ENCODE measurements around the gene ETV2. TPM values are rescaled to one million over a fixed set of nuclear protein-coding genes. Genes with fewer than 3 reads are reported as not detected.

Gene ETV2
- total RNA-seq, 3 donors from 2014 or later: 0.16 to 1.2 (median 0.56) TPM

DNA sequence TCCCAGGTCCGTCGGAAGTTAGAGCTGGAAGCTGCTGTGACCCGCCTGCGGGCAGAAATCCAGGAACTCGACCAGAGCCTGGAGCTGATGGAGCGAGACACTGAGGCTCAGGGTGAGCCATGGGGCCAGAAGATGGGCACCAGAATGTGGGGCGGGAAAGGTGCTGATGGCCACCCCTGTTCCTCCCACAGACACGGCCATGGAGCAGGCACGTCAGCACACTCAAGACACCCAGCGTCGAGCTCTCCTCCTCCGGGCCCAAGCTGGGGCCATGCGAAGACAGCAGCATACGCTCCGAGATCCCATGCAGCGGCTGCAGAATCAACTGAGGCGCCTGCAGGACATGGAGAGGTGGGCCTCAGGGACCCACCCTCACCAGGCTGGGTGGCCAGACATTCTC is 26.5 kb upstream of the ETV2 start:
- peaks cover 12% of the 10 kb centered on the region for H3K4me1 Mint-ChIP-seq (ENCODE audit: low read depth)
- H3K27me3 Mint-ChIP-seq (ENCODE audit: low read depth): no peaks in the 10 kb centered on the region
- no peaks in the 10 kb centered on the region for H3K9me3 Mint-ChIP-seq
- H3K36me3 Mint-ChIP-seq (ENCODE audit: insufficient read depth): peaks cover 4% of the 10 kb centered on the region
- H3K4me3 Mint-ChIP-seq: no peak overlapping the region
- ATAC-seq (no peak), DNase-seq (no peak)

DNA sequence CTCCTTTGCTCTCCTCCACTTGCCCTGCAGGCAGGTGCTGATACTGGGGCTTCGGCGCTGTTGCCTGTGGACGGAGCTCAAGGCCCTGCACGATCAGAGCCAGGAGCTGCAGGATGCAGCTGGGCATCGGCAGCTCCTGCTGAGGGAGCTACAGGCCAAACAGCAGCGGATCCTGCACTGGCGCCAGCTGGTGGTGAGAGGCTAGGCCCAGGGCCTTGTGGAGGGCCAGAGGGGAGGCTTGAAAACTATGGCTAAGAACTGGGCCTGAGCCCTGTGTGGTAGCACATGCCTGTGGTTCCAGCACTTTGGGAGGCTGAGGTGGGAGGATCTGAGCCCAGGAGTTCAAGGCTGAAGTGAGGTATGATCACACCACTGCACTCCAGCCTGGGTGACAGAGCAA is 22.7 kb upstream of the ETV2 start:
- Mint-ChIP-seq H3K27me3 (ENCODE audit: low read depth) (no peaks in the 10 kb centered on the region), H3K4me1 (ENCODE audit: low read depth) (no peaks in the 10 kb centered on the region), H3K4me3 (no peak overlapping the region), H3K9me3 (no peaks in the 10 kb centered on the region), H3K36me3 (ENCODE audit: insufficient read depth) (peaks cover 12% of the 10 kb centered on the region)
- no peak for DNase-seq
- no peak for ATAC-seq

DNA sequence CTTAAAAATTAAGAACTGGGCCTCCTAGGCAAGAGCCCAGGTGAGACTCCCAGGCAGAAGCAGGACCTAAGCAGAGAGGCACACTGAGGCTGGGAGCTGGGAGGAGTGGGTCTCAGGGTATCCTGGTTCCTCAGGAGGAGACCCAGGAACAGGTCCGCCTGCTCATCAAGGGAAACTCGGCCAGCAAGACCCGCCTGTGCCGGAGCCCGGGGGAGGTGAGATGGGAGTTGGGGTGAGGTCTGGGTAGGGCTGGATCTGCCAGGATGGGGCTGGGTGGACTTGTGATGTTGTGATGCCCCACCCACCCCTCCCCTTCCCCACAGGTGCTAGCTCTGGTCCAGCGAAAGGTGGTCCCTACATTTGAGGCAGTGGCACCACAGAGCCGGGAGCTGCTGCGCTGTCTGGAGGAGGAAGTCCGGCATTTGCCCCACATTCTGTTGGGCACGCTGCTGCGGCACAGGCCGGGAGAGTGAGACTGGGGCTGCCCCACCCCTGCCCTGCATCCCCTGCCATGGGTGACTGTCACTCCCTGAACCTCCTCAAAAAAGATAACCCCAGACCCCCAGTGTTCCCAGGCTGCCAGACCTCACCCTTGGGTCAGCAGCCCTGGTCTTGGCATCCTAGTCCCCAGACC is 22.1 kb upstream of the ETV2 start:
- Mint-ChIP-seq H3K4me1 (ENCODE audit: low read depth) (no peaks in the 10 kb centered on the region), H3K27me3 (ENCODE audit: low read depth) (no peaks in the 10 kb centered on the region), H3K36me3 (ENCODE audit: insufficient read depth) (peaks cover 12% of the 10 kb centered on the region), H3K4me3 (no peak overlapping the region), H3K9me3 (no peaks in the 10 kb centered on the region)
- DNase-seq (no peak), ATAC-seq (no peak)

DNA sequence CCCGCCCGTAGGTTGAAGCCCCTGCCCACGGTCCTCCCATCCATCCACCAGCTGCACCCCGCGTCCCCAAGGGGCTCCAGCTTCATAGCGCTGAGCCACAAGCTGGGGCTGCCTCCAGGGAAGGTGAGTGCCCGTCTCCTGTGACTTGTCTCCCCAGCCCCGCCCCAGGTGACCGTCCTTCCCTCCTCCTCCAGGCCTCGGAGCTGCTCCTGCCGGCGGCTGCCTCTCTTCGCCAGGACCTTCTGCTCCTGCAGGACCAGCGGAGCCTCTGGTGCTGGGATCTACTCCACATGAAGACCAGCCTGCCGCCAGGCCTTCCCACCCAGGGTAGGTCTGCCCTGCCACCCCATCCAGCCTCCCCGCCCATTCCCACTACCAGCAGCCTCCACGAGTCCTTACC is 21.5 kb upstream of the ETV2 start:
- H3K4me1 Mint-ChIP-seq (ENCODE audit: low read depth): no peaks in the 10 kb centered on the region
- no peaks in the 10 kb centered on the region for H3K27me3 Mint-ChIP-seq (ENCODE audit: low read depth)
- DNase-seq (no peak), ATAC-seq (no peak)
- H3K36me3 Mint-ChIP-seq (ENCODE audit: insufficient read depth): peaks cover 12% of the 10 kb centered on the region
- H3K4me3 Mint-ChIP-seq: no peak overlapping the region
- H3K9me3 Mint-ChIP-seq: no peaks in the 10 kb centered on the region

DNA sequence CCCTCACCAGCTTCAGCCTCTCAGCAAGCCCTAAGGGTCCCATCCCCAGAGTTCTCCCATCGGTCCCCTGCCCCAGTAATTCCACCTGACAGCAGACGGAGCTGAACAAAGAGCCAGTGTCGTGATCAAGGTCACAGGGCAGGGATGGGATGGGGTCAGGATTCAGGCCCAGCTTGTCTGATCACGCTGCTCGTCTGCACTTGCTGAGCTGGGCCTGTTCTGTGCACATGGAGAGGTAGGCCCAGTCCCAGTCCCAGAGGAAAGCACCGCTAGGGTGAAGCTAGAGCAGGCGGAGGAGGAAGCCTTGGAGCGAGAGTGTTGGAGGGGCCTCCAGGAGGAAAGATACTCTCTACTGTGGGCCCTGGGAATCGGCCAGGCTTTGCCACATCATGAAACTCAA is 19.8 kb upstream of the ETV2 start:
- Mint-ChIP-seq H3K4me1 (ENCODE audit: low read depth) (no peaks in the 10 kb centered on the region), H3K9me3 (no peaks in the 10 kb centered on the region), H3K36me3 (ENCODE audit: insufficient read depth) (peaks cover 8% of the 10 kb centered on the region), H3K27me3 (ENCODE audit: low read depth) (no peaks in the 10 kb centered on the region), H3K4me3 (no peak overlapping the region)
- DNase-seq (no peak), ATAC-seq (no peak)

DNA sequence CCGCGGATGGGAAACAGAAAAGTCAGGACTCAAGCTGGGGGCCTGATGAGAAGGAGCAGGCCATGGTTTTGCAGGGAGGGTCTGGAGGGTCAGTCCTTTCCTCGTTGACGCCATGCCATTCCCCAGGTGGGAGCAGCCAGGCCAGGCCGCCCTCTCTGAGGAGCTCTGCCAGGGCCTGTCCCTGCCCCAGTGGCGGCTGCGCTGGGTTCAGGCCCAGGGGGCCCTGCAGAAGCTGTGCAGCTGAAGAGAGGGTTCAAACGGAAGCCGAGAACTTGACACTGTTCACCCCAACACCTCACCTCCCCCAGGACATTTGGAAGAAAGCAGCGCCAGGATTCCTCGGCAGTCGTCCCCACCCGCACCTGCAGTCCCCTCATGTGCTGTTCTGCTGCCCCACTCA is 18.8 kb upstream of the ETV2 start:
- ATAC-seq (no peak), DNase-seq (no peak)
- no peaks in the 10 kb centered on the region for H3K27me3 Mint-ChIP-seq (ENCODE audit: low read depth)
- H3K9me3 Mint-ChIP-seq: no peaks in the 10 kb centered on the region
- no peak overlapping the region for H3K4me3 Mint-ChIP-seq
- no peaks in the 10 kb centered on the region for H3K4me1 Mint-ChIP-seq (ENCODE audit: low read depth)
- peaks cover 8% of the 10 kb centered on the region for H3K36me3 Mint-ChIP-seq (ENCODE audit: insufficient read depth)

DNA sequence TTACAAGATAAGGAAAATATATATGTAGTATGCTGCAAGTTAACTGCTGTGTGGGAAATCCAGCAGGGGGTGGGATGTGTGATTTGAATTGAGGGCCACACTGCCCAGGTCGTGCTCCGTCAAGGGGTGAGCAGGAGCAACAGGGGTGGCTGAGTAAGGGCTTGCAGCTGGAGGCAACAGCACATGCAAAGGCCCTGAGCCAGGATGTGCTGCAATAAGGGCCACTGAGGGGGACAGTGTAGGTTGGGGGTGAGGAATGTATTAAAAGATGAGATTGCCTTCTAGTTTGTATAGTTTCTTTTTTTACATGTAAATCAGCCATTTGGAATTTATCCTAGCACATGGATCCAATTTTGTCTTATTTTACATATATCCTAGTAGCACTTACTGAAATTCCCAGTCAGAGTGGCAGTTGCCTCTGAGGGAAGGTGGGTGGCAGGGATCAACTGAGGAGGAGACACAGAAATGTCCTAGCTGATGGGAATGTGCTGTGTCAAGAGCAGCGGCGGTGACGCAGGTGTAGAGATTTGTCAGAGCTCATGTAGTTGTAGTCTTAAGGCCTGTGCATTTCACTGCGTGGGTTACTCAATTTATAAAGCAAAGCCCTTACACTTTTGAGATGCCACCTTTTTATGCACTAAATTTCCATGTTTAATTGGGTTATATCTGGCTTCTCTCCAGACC is 18.1 kb upstream of the ETV2 start:
- no peak overlapping the region for H3K4me3 Mint-ChIP-seq
- peaks cover 8% of the 10 kb centered on the region for H3K36me3 Mint-ChIP-seq (ENCODE audit: insufficient read depth)
- peaks cover 4% of the 10 kb centered on the region for H3K4me1 Mint-ChIP-seq (ENCODE audit: low read depth)
- ATAC-seq (no peak), DNase-seq (no peak)
- H3K9me3 Mint-ChIP-seq: no peaks in the 10 kb centered on the region
- H3K27me3 Mint-ChIP-seq (ENCODE audit: low read depth): no peaks in the 10 kb centered on the region

DNA sequence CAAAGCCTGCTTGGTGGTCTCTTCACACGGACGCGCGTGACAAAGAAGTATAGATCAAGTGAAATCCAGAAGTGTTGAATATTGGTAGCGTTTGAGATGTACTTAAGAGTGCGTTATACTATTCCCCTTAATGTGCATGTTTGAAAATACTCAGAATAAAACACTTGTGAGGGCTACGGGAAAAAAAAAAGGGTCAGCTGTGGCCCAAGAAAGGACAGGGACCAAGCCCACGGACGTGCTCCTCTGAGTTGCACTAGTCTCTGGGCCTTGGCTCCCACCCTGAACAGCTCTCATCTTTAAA is 13.3 kb upstream of the ETV2 start:
- peaks cover 17% of the 10 kb centered on the region for H3K36me3 Mint-ChIP-seq (ENCODE audit: insufficient read depth)
- H3K27me3 Mint-ChIP-seq (ENCODE audit: low read depth): no peaks in the 10 kb centered on the region
- H3K9me3 Mint-ChIP-seq: no peaks in the 10 kb centered on the region
- ATAC-seq: no peak
- peak overlapping the region; percentile 100 for H3K4me3 Mint-ChIP-seq
- peaks cover 15% of the 10 kb centered on the region for H3K4me1 Mint-ChIP-seq (ENCODE audit: low read depth)
- no peak for DNase-seq

DNA sequence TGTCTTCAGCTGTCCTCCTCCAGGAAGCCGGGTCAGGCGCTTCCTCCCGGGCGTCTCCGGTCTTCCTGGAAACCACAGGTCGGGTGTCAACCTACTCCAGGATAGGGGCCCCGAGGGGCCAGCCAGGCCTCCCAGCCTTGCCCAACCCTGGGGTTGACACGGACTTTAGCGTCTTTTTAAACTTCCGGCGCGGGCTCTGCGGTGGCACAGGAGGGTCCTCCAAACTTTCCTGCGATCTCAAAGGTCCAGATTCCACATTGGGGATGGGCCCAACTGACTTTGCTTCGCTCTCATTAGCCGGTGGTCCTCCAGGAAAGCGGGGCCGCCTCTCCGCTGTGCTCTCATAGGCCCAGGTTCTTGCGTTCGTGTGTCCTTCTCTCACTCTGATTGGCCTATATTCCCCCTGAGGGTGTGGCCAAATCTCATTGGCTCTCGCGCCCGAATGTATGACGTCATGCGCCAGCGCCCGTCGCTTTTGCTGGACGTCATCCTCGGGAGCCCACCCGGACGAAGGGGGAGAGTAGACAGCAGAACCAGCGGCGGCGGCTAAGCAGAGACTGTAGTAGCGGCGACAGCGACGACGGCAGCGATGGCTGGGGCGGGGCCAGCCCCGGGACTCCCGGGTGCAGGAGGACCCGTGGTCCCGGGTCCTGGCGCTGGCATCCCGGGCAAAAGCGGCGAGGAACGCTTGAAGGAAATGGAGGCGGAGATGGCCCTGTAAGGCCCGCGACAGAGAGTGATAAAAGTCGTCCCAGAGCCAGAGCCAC is 12.8 kb upstream of the ETV2 start, which contains the start of gene RBM42:
Gene RBM42, plus strand, starts transcription at position 472 of the 767 bp plus-strand sequence. Its CDS starts 118 bp downstream, at position 590.
- peaks cover 17% of the 10 kb centered on the region for H3K36me3 Mint-ChIP-seq (ENCODE audit: insufficient read depth)
- ATAC-seq (peak; percentile 100), DNase-seq (peak; percentile 97)
- H3K27me3 Mint-ChIP-seq (ENCODE audit: low read depth): no peaks in the 10 kb centered on the region
- H3K4me1 Mint-ChIP-seq (ENCODE audit: low read depth): peaks cover 15% of the 10 kb centered on the region
- no peaks in the 10 kb centered on the region for H3K9me3 Mint-ChIP-seq
- peak within 1 kb of the TSS; percentile 100 for H3K4me3 Mint-ChIP-seq

DNA sequence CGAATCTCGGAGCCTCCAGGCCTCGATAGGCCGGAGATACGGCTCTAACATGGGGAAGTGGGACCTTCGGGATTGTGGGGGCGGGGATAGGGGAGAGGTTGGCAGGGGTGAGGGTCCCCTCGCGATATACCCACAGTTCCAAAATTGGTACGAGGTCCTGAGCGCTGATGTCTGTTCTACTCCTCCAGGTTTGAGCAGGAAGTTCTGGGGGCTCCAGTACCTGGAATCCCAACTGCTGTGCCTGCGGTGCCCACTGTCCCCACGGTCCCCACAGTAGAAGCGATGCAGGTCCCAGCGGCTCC is 12.3 kb upstream of the ETV2 start:
- no peak for ATAC-seq
- no peak for DNase-seq
- Mint-ChIP-seq H3K9me3 (no peaks in the 10 kb centered on the region), H3K4me3 (peak overlapping the region; percentile 100), H3K4me1 (ENCODE audit: low read depth) (peaks cover 15% of the 10 kb centered on the region), H3K36me3 (ENCODE audit: insufficient read depth) (peaks cover 17% of the 10 kb centered on the region), H3K27me3 (ENCODE audit: low read depth) (no peaks in the 10 kb centered on the region)

DNA sequence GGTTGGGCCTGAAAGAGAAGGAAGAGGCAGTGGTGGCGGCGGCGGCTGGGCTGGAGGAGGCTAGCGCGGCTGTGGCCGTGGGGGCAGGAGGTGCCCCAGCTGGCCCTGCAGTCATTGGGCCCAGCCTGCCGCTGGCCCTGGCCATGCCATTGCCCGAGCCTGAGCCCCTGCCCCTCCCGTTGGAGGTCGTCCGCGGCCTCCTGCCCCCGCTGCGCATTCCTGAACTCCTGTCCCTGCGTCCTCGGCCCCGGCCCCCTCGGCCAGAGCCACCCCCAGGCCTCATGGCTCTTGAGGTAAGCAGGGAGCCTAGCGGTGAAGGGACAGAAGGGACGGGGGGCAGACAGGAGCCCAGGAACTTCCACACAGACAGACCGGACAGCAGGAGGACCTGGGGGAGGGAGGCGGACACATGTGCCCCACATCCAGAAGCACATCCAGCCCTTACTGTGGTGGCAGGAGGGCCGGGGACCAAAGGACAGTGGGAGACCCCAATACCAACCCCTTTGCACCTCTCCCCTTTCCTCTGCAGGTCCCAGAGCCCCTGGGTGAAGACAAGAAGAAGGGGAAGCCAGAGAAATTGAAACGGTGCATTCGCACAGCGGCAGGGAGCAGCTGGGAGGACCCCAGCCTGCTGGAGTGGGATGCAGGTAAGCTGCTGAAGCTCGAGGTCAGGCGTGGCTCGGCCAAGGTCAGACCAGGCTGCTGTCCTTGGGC is 7.7 kb upstream of the ETV2 start:
- ATAC-seq: no peak
- peaks cover 33% of the 10 kb centered on the region for H3K36me3 Mint-ChIP-seq (ENCODE audit: insufficient read depth)

DNA sequence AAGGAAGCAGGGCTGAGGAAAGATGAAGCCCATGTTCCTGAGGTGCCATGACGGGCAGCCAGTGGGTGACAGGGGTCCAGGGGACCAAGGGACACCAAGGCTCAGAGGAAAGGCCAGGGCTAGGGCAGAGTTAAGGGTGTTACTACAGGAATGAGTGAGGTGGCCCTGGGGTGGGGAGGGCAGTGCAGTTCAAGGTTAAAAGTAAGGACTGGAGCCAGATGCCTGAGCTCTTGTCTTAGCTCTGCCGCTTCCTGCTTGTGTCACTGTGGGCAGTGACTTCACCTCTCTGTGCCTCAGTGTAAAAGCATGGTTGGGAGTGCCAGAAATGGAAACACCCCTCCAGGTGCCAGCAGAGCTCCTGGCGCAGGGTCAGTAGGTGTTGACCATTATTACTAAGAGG is 4.9 kb upstream of the ETV2 start:
- ATAC-seq (no peak), DNase-seq (no peak)
- Mint-ChIP-seq H3K4me3 (no peak overlapping the region), H3K36me3 (ENCODE audit: insufficient read depth) (peaks cover 25% of the 10 kb centered on the region), H3K27me3 (ENCODE audit: low read depth) (no peaks in the 10 kb centered on the region), H3K4me1 (ENCODE audit: low read depth) (peaks cover 6% of the 10 kb centered on the region), H3K9me3 (no peaks in the 10 kb centered on the region)

More for the DNA sequence above, 7.7 kb upstream of the ETV2 start:
- Mint-ChIP-seq H3K9me3 (no peaks in the 10 kb centered on the region), H3K4me1 (ENCODE audit: low read depth) (peaks cover 7% of the 10 kb centered on the region), H3K4me3 (no peak overlapping the region), H3K27me3 (ENCODE audit: low read depth) (no peaks in the 10 kb centered on the region)
- DNase-seq: no peak

DNA sequence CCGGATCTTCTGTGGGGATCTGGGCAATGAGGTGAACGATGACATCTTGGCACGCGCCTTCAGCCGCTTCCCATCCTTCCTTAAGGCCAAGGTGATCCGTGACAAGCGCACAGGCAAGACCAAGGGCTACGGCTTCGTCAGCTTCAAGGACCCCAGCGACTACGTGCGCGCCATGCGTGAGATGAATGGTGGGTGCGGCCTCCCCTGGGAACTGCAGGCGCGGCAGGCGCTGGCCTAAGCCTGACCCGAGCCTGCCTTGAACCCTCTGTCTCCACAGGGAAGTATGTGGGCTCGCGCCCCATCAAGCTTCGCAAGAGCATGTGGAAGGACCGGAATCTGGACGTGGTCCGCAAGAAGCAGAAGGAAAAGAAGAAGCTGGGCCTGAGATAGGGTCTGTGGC is 4.4 kb upstream of the ETV2 start:
- Mint-ChIP-seq H3K4me3 (no peak overlapping the region), H3K36me3 (ENCODE audit: insufficient read depth) (peaks cover 20% of the 10 kb centered on the region), H3K27me3 (ENCODE audit: low read depth) (no peaks in the 10 kb centered on the region), H3K4me1 (ENCODE audit: low read depth) (peaks cover 8% of the 10 kb centered on the region), H3K9me3 (no peaks in the 10 kb centered on the region)
- DNase-seq (no peak), ATAC-seq (no peak)

DNA sequence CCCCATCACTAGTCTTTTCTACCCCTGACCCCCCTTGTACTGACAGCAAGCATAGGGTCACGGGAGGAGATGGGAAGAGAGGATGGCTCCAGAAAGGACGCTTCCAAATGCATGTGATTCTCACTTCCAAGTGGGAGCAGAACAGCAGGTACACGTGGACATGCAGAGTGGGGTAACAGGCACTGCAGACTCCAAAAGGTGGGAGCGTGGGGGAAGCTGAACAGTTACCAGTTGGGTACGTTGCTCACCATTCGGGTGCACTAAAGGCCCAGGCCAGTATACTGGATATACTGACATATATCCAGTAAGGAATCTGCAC is 2.3 kb upstream of the ETV2 start:
- Mint-ChIP-seq H3K27me3 (ENCODE audit: low read depth) (no peaks in the 10 kb centered on the region), H3K4me3 (no peak overlapping the region)

DNA sequence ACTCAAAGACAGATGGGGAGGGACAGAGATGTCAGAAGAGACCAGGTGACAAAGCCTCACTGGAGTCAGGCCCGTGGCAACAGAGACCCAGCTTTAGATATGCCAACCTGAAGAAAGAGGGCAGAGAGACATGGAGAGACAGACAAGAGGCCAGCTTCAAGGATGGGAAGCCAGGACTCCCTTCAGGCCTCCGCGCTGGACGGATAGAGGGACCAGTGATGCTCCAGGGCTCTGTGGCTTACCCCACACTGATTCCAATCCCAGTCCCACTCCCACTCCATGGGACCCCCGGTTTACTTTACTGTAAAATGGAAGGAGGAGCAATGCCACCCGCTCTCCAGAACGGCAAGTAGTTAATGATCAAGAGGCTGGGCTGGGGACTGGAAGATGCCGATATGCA is 1.7 kb upstream of the ETV2 start:
- DNase-seq (no peak), ATAC-seq (no peak)
- Mint-ChIP-seq H3K36me3 (ENCODE audit: insufficient read depth) (peaks cover 16% of the 10 kb centered on the region), H3K4me3 (no peak overlapping the region), H3K27me3 (ENCODE audit: low read depth) (no peaks in the 10 kb centered on the region), H3K4me1 (ENCODE audit: low read depth) (peaks cover 16% of the 10 kb centered on the region), H3K9me3 (no peaks in the 10 kb centered on the region)

More for the DNA sequence above, 2.3 kb upstream of the ETV2 start:
- H3K9me3 Mint-ChIP-seq: no peaks in the 10 kb centered on the region
- peaks cover 16% of the 10 kb centered on the region for H3K36me3 Mint-ChIP-seq (ENCODE audit: insufficient read depth)
- DNase-seq (no peak), ATAC-seq (no peak)
- H3K4me1 Mint-ChIP-seq (ENCODE audit: low read depth): peaks cover 10% of the 10 kb centered on the region
